Memory B cell (primary cell): ENCODE results near the gene MTR.
A peak's percentile ranks its signal among the peaks of the same experiment; 100 is the strongest.

ENCODE experiments used
- ATAC-seq: fragments of 150-1000 bp; cut with Tn5 transposase; 2 replicates; pipeline ENCODE4 v1.10.0; 2021; ENCODE audit warnings: low read depth, mild to moderate bottlenecking, moderate library complexity
- DNase-seq, 2 donors: peaks; one replicate each; pipeline ENCODE4 v3.0.0; 2022; ENCODE audit warnings: low spot score in 2 of 2
- H3K27ac Mint-ChIP-seq: one replicate; pipeline ENCODE4 v1.8.0; 2022; ENCODE audit warnings: mild to moderate bottlenecking, moderate library complexity, mixed read lengths
- H3K27me3 Mint-ChIP-seq: one replicate; pipeline ENCODE4 v1.8.0; 2022; ENCODE audit warnings: mixed read lengths
- H3K36me3 Mint-ChIP-seq: one replicate; pipeline ENCODE4 v1.8.0; 2022; ENCODE audit warnings: mild to moderate bottlenecking, mixed read lengths
- H3K4me1 Mint-ChIP-seq: one replicate; pipeline ENCODE4 v1.8.0; 2022; ENCODE audit warnings: mixed read lengths
- H3K4me3 Mint-ChIP-seq: one replicate; pipeline ENCODE4 v1.8.0; 2022; ENCODE audit warnings: mild to moderate bottlenecking, moderate library complexity, mixed read lengths
- H3K9me3 Mint-ChIP-seq: one replicate; pipeline ENCODE4 v1.8.0; 2022; ENCODE audit warnings: mixed read lengths

MTR gene

DNA sequence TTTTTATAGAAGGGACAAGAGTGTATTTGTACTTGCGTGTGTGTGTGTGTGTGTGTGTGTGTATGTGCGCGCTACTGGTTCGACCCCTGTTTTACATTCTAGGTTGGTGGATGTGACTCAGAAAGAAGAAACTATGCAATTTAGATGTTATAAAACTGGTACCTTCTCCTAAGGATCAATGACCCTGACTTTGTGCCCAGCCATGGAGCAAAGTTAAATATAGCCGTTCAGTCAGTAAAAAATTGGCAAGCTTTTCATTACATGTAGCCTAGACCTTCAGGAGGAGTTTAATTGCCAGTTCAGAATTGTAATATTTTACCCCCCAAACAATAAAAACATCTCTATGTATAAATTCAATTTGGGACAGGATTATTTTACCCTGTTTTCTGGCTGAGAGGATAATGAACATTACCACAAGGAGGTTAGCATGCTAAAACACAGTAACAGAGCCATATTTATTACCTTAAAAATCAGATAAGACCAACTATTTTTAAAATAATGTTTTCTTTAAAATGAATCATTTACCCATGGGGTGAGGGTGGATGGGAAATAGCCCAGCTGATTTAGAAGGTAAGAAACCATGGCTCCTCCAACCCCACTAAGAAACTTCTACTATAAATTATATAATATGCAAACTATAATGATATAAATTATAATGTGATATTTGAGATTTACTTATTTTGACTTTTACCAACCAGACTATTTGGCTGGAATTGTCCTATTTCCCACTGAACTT, 33.5 kb upstream of the MTR start:
- no peak overlapping the region for H3K4me3 Mint-ChIP-seq
- no peaks in the 10 kb centered on the region for H3K36me3 Mint-ChIP-seq
- H3K4me1 Mint-ChIP-seq = peaks cover 3% of the 10 kb centered on the region
- DNase-seq (no peak), ATAC-seq (no peak)
- no peaks in the 10 kb centered on the region for H3K9me3 Mint-ChIP-seq
- peaks cover 4% of the 10 kb centered on the region for H3K27me3 Mint-ChIP-seq
- H3K27ac Mint-ChIP-seq = no peak overlapping the region

DNA sequence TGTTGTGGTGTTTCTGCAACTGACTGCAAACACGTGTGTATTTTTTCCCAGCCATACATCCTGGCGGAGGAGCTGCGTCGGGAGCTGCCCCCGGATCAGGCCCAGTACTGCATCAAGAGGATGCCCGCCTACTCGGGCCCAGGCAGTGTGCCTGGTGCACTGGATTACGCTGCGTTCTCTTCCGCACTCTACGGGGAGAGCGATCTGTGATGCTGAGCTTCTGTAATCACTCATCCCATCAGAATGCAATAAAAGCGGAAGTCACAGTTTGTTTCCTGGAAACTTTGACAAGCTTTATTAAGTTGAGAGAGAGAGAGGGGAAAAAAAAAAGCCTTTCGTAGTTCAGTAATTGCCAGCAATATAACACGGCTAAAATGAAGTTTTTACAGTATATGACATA, 32.7 kb upstream of the MTR start:
- H3K9me3 Mint-ChIP-seq = no peaks in the 10 kb centered on the region
- H3K27ac Mint-ChIP-seq = no peak overlapping the region
- ATAC-seq (no peak), DNase-seq (no peak)
- H3K27me3 Mint-ChIP-seq = peaks cover 4% of the 10 kb centered on the region
- H3K36me3 Mint-ChIP-seq = no peaks in the 10 kb centered on the region
- no peak overlapping the region for H3K4me3 Mint-ChIP-seq
- H3K4me1 Mint-ChIP-seq = peaks cover 3% of the 10 kb centered on the region

DNA sequence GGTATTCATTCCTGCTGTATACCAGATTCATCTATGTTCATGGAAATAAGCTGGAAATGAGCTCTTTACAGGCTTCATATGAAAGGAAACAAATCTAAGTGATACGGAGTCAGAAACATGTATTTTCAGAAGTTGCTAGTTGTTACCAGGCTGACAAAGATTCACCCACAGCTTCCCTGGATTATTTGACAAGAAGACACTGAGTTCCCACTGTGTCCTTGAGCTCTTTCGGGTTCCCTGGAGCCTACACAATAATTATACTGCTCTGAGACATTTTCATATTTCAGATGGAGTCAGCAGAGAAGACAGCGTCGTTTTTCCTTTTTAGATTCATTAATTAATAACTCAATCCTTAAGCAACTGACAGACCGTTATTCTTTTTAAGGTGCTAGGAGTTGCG, 29.3 kb upstream of the MTR start:
- H3K36me3 Mint-ChIP-seq = no peaks in the 10 kb centered on the region
- H3K27me3 Mint-ChIP-seq = peaks cover 11% of the 10 kb centered on the region
- H3K4me1 Mint-ChIP-seq = no peaks in the 10 kb centered on the region
- ATAC-seq (no peak), DNase-seq (no peak)
- H3K9me3 Mint-ChIP-seq = no peaks in the 10 kb centered on the region
- H3K4me3 Mint-ChIP-seq = no peak overlapping the region
- no peak overlapping the region for H3K27ac Mint-ChIP-seq

DNA sequence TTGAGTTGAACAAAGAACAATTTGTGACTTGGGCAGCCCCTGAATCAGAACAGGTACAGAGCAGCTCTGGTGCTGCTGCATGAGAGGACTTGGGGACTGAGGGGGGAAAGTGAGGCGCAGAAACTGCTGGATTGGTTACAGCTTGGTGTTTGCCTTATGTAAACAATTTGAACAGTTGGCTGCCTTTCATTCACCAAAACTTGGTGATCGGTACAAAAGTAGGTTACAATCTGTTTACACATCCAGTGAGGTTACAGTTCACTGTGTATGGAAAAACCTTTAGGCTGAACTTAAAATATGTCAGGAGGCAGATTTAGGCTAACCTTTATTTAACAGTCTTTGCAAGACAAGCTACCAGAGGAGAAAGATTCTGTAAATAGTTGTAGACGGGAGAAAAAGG, 28.6 kb upstream of the MTR start:
- Mint-ChIP-seq H3K27ac (no peak overlapping the region), H3K4me1 (no peaks in the 10 kb centered on the region), H3K27me3 (peaks cover 11% of the 10 kb centered on the region), H3K9me3 (no peaks in the 10 kb centered on the region), H3K36me3 (no peaks in the 10 kb centered on the region), H3K4me3 (no peak overlapping the region)
- DNase-seq (no peak), ATAC-seq (no peak)

DNA sequence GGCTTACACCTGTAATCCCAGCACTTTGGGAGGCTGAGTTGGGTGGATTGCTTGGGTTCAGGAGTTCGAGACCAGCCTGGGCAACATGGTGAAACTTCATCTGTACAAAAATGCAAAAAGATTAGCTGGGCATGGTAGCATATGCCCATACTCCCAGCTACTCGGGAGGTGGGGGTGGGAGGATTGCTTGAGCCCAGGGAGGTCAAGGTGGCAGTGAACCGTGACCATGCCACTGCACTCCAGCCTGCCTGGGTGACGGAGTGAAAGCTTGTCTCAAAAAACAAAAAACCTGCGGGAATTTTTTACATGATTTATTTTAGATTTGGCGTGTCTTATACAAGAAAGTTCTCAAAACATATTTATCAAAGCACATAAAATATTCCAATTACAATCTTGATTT, 27.8 kb upstream of the MTR start:
- Mint-ChIP-seq H3K27me3 (peaks cover 11% of the 10 kb centered on the region), H3K4me3 (no peak overlapping the region), H3K27ac (no peak overlapping the region), H3K4me1 (no peaks in the 10 kb centered on the region), H3K9me3 (no peaks in the 10 kb centered on the region), H3K36me3 (no peaks in the 10 kb centered on the region)
- no peak for DNase-seq
- ATAC-seq = no peak

DNA sequence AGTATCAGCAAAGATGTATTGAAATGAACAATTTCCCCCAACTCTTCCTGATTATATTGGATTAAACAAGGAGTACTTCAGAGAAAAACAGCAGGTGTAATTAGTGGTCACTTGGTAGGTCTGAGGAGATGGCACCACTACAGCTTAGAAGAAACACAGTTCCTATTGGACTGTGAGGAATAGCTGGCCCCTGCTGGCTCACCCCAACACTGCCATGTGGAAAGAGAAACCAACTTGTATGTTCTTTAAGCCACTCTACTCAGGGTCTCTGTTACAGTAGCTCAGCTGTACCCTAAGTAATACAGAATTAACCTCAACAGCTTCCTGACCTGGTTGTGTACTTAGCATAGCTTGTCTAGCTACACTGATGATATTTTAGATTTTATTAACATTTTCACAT, 26.5 kb upstream of the MTR start:
- no peaks in the 10 kb centered on the region for H3K4me1 Mint-ChIP-seq
- no peak overlapping the region for H3K4me3 Mint-ChIP-seq
- ATAC-seq (no peak), DNase-seq (no peak)
- no peaks in the 10 kb centered on the region for H3K36me3 Mint-ChIP-seq
- no peaks in the 10 kb centered on the region for H3K9me3 Mint-ChIP-seq
- peaks cover 11% of the 10 kb centered on the region for H3K27me3 Mint-ChIP-seq
- no peak overlapping the region for H3K27ac Mint-ChIP-seq

DNA sequence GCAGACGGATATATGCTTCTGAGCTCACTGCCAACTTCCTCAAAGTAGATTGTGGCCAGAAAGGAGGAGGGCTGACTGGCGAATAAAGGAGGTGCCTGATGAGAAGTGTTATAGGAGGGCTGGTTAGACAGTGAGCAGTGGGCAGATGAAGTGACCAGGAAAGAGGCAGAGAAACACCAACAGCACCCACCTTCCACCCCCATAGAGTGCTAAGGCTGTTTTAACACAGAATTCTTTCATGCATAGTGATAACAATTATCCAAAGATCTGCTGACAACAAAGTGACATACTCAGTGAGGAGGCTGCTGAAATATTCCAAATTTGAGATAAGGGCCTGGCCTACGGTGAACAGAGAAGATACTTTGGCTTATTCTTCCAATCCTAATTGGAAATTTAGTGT, 21.2 kb upstream of the MTR start:
- Mint-ChIP-seq H3K27ac (no peak overlapping the region), H3K4me3 (no peak overlapping the region), H3K9me3 (peaks cover 4% of the 10 kb centered on the region), H3K27me3 (peaks cover 14% of the 10 kb centered on the region), H3K4me1 (peaks cover 2% of the 10 kb centered on the region), H3K36me3 (peaks cover 2% of the 10 kb centered on the region)
- no peak for DNase-seq
- ATAC-seq = no peak

DNA sequence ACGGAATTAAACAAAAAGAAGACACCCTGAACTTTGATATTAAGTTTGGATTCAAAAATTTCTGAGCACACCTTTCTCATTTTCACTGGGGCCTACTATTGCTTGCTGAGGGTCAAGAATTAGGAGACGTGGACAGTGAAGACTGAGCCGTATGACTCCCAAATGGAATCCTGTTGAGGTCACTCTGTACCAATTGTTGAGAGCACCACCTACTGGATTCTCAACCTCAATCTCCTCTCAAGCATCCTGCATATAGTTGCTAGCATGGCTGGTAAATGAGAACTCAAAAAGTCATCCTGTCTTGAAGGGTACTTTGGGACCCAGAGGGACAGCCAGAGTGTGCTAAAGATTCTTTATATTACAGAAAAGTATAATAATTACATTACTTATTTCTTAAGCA, 20.2 kb upstream of the MTR start:
- H3K4me1 Mint-ChIP-seq = peaks cover 2% of the 10 kb centered on the region
- peaks cover 5% of the 10 kb centered on the region for H3K36me3 Mint-ChIP-seq
- DNase-seq = no peak
- peaks cover 10% of the 10 kb centered on the region for H3K9me3 Mint-ChIP-seq
- no peak overlapping the region for H3K27ac Mint-ChIP-seq
- ATAC-seq = no peak
- H3K4me3 Mint-ChIP-seq = no peak overlapping the region
- peaks cover 16% of the 10 kb centered on the region for H3K27me3 Mint-ChIP-seq

DNA sequence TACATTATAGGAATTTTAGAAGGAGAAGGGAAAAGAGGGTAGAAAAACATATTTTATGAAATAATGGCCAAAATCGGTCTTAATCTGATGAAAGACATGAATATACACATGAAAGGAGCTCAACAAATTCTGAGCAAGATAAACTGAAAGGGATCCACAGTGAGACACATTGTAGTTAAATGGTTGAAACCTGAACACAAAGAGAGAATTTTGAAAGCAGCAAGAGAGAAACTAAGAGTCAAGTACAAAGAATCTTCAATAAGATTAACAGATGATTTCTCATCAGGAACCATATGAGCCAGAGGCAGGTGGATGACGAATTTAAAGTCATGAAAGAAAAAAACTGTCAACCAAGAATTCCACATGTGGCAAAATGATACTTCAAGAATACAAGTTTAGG, 15.8 kb upstream of the MTR start:
- Mint-ChIP-seq H3K36me3 (peaks cover 5% of the 10 kb centered on the region), H3K4me1 (no peaks in the 10 kb centered on the region), H3K4me3 (no peak overlapping the region), H3K27ac (no peak overlapping the region), H3K27me3 (peaks cover 12% of the 10 kb centered on the region), H3K9me3 (peaks cover 10% of the 10 kb centered on the region)
- DNase-seq (no peak), ATAC-seq (no peak)

DNA sequence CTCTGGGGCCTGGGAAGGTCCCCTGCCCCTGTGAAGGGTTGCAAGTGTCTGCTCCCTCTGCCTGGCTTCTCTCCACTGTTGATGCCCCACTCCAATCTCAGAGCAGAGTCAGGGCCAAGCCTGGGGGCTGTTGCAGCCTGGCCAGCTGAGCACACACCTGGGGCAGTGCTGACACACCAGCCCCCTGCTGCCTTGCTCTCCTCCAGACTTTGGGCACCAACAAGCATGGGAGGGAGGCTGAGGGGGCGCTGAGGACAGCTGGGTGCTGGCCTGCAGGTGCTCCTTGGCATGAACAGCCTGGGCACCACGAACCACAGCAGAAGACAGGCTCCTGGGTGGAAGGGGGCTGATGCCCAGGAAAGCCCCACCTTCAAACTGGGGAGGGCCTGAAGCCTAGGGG, 9.6 kb upstream of the MTR start:
- H3K36me3 Mint-ChIP-seq = no peaks in the 10 kb centered on the region
- H3K9me3 Mint-ChIP-seq = no peaks in the 10 kb centered on the region
- no peaks in the 10 kb centered on the region for H3K27me3 Mint-ChIP-seq
- H3K4me1 Mint-ChIP-seq = no peaks in the 10 kb centered on the region
- H3K4me3 Mint-ChIP-seq = no peak overlapping the region
- DNase-seq (no peak), ATAC-seq (no peak)
- no peak overlapping the region for H3K27ac Mint-ChIP-seq

DNA sequence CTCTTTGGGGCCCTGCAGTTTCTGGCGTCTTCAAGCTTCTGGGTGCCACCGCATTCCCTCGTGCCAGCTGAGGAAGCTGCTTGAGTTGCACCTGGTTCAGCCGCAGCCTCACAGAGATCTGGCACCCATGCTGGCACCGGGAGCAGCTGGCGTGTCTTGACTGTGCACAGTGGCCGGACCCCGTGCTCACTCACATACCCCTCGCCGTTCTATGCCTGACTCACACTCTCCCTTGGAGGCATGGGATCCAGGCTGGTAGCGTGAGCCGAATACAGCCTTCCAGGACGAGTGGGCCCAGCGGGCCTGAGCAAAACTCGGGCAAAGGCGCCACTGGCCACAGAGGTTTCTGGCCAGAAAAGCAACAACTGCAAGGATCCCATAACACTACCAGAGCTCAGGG, 8.6 kb upstream of the MTR start:
- no peak overlapping the region for H3K27ac Mint-ChIP-seq
- H3K4me3 Mint-ChIP-seq = no peak overlapping the region
- DNase-seq (no peak), ATAC-seq (no peak)
- H3K4me1 Mint-ChIP-seq = no peaks in the 10 kb centered on the region
- no peaks in the 10 kb centered on the region for H3K9me3 Mint-ChIP-seq
- H3K27me3 Mint-ChIP-seq = no peaks in the 10 kb centered on the region
- H3K36me3 Mint-ChIP-seq = no peaks in the 10 kb centered on the region

DNA sequence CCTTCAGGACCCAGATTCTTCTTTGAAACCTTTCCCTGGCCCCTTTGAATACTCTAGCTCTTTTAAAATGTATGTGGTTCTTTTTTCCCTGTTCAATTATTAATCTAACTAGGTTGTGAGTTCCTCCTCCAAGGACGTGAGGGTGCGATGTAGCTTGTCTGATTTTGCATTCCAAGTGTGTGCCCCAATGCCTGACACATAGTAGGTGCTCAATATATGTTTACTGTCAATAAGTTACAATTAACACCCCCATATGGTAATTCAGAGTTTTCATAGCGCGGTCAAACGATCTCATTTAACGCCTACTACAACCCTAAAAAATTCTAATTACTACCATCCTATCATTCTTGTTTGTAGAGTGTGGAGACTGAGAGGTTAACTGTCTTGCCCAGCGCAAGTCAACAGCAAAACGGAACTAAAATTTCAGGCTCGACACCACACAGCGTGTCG, 482 bp upstream of the MTR start:
- ATAC-seq (peak; percentile 20), DNase-seq (no peak)
- no peaks in the 10 kb centered on the region for H3K36me3 Mint-ChIP-seq
- H3K27me3 Mint-ChIP-seq = peaks cover 1% of the 10 kb centered on the region
- peaks cover 16% of the 10 kb centered on the region for H3K4me1 Mint-ChIP-seq
- peak overlapping the region; percentile 96 for H3K4me3 Mint-ChIP-seq
- no peaks in the 10 kb centered on the region for H3K9me3 Mint-ChIP-seq
- H3K27ac Mint-ChIP-seq = peak overlapping the region; percentile 99

DNA sequence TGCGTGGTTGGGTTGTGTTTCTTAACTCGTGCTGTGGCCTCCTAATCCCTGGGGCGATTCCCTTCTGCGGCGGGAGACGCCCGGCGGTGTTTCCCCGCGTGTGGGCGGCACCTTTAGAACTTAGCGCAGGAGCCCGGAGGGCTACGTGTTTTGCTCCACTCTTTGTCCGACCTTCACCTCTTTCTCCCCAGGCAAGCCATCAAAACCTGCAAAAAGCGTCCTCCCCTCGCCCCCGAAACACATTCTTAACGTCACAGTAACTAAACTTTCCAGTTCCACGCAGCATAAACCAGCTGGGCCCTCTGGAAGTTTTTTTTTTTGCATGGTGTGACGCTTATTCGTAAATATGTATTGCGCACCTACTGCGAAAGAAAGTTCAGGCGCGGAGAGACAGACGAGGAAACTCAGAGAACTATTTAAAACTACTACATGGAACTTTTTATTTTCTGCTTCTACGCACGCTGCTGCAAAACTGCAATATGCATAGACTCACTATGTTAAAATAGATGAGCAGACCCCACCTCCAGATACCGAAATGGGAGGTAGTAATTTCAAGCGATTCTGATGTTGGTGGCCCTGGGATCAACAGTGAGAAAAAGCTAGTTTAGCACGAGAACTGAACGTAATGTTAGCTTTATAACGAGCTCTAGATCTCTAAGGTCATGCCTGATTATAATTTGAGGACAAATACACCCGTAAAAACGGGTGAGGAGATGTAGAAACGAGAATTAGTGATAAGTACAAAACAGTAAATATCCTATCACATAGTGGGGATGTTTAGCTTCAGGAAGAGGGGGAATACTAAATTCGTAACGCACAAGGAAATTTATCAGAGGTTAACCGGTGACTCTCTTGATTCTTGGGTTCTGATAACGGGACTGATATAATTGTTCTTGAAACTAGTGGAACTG, 920 bp downstream of the MTR start:
- Mint-ChIP-seq H3K27me3 (peaks cover 1% of the 10 kb centered on the region), H3K27ac (peak overlapping the region; percentile 99), H3K9me3 (no peaks in the 10 kb centered on the region), H3K4me1 (peaks cover 17% of the 10 kb centered on the region), H3K4me3 (peak overlapping the region; percentile 96), H3K36me3 (no peaks in the 10 kb centered on the region)
- DNase-seq = peak in 1 of 2 donors; percentile 62
- ATAC-seq = peak; percentile 17

DNA sequence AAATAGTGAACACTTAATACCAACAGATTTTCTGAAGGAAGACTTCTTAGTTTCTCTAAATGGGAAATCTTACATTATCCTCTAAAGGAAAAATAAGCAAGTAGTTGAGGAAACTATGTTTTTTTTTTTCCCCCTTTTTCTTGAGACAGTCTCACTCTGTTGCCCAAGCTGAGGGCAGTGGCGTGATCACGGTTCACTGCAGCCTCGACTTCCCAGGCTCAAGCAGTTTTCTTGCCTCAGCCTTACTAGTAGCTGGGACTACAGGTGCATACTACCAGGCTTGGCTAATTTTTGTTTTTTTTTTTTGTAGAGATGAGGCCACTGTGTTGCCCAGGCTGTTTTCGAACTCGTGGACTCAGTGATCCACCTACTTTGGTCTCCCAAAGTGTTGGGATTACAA, 3.9 kb downstream of the MTR start:
- Mint-ChIP-seq H3K9me3 (no peaks in the 10 kb centered on the region), H3K4me3 (no peak overlapping the region), H3K4me1 (peaks cover 33% of the 10 kb centered on the region), H3K36me3 (peaks cover 8% of the 10 kb centered on the region), H3K27me3 (no peaks in the 10 kb centered on the region), H3K27ac (no peak overlapping the region)
- no peak for DNase-seq
- ATAC-seq = no peak
